Adrenal gland (tissue), 5 donors: Measurements from ENCODE around the gene RNASE2.

Experiments used
- CTCF ChIP-seq, 6 experiments: fragments of 450-650 bp in 4 of 6; fragments of 200-600 bp in 2 of 6; sonication (generic) in 1 of 6; IDR thresholded peaks; 1 replicate in 5 of 6; 2 replicates in 1 of 6; pipeline versions ENCODE4 v1.5.1 to v1.8.0; 2016 to 2021; ENCODE audit warnings: antibody characterized with exemption in 6 of 6, mild to moderate bottlenecking in 2 of 6, moderate library complexity in 1 of 6
- POLR2A ChIP-seq, 2 donors: fragments of 450-650 bp; IDR thresholded peaks; one replicate each; pipeline ENCODE4 v1.6.1; 2017; ENCODE audit warnings: antibody characterized with exemption in 2 of 2, mild to moderate bottlenecking in 2 of 2, moderate library complexity in 1 of 2
- donor health status: DM: no; HTN: no; CAD: no.

- TF ChIP-seq POLR2A (IDR thresholded peaks at IDR 0.05) (no peak), CTCF (IDR thresholded peaks at IDR 0.05) (no peak)
Observed at GRCh38 chr14:21001218-21001617, 45.9 kb downstream of the RNASE2 start.
